Fibroblast of lung (primary cell): ENCODE data around the gene CDC5L. TPM values are rescaled to one million over a fixed set of nuclear protein-coding genes. Genes with fewer than 3 reads are reported as not detected.

Experiments
- DNase-seq, 2 donors: peaks; one replicate each; pipeline versions ENCODE4 v3.0.0 to v3.0.0-alpha.2; 2010; ENCODE audit warnings: low read depth in 2 of 2
- H2AFZ ChIP-seq: 2 replicates; pipeline ENCODE4 v1.5.1; 2012; ENCODE audit warnings: low read length, control low read depth, inconsistent platforms
- H3K27ac ChIP-seq: 2 replicates; pipeline ENCODE4 v1.5.1; 2011; ENCODE audit warnings: low read length, control low read depth; ENCODE audit not compliant: insufficient read depth
- H3K27me3 ChIP-seq: 2 replicates; pipeline ENCODE4 v1.5.1; 2011; ENCODE audit warnings: mild to moderate bottlenecking, low read length; ENCODE audit not compliant: control insufficient read depth, insufficient read depth
- H3K36me3 ChIP-seq: 2 replicates; pipeline ENCODE4 v1.5.1; 2011; ENCODE audit warnings: low read length; ENCODE audit not compliant: control insufficient read depth, insufficient read depth
- H3K4me1 ChIP-seq: 2 replicates; pipeline ENCODE4 v1.5.1; 2011; ENCODE audit warnings: low read length; ENCODE audit not compliant: control insufficient read depth, insufficient read depth; ENCODE audit errors: extremely low read depth
- H3K4me2 ChIP-seq: 2 replicates; pipeline ENCODE4 v1.5.1; 2011; ENCODE audit warnings: low read length, control low read depth; ENCODE audit not compliant: insufficient read depth; ENCODE audit errors: extremely low read depth
- H3K4me3 ChIP-seq, 4 experiments: fragments of 200-600 bp in 1 of 4; sonication (generic) in 1 of 4; replicated peaks in 1 of 4; 2 replicates each; pipeline ENCODE4 v1.5.1; 2011 to 2016; ENCODE audit warnings: low read length in 4 of 4, low read depth in 3 of 4, mild to moderate bottlenecking in 3 of 4, control low read depth in 2 of 4, inconsistent platforms in 1 of 4, mixed read lengths in 1 of 4; ENCODE audit not compliant: insufficient read depth in 1 of 4; ENCODE audit errors: control extremely low read depth in 1 of 4
- H3K79me2 ChIP-seq: 2 replicates; pipeline ENCODE4 v1.5.1; 2012; ENCODE audit warnings: mild to moderate bottlenecking, low read length, inconsistent platforms; ENCODE audit not compliant: control insufficient read depth, insufficient read depth
- H3K9ac ChIP-seq: 2 replicates; pipeline ENCODE4 v1.5.1; 2011; ENCODE audit warnings: mild to moderate bottlenecking, low read length, control low read depth; ENCODE audit not compliant: insufficient read depth
- H3K9me3 ChIP-seq: 2 replicates; pipeline ENCODE4 v1.5.1; 2012; ENCODE audit warnings: low read depth, low read length; ENCODE audit not compliant: control insufficient read depth, insufficient read depth
- H4K20me1 ChIP-seq: 2 replicates; pipeline ENCODE4 v1.5.1; 2011; ENCODE audit warnings: low read length; ENCODE audit not compliant: control insufficient read depth, insufficient read depth; ENCODE audit errors: extremely low read depth
- EZH2 ChIP-seq: IDR thresholded peaks from 2 replicates; pipeline ENCODE4 v1.5.1; 2012; ENCODE audit warnings: low read length, control low read depth, mild to moderate bottlenecking; ENCODE audit errors: missing control alignments
- polyA plus RNA-seq, 2 donors: library from polyadenylated mRNA; depleted of rRNA in 1 of 2; stranded (reverse) in 1 of 2; unstranded in 1 of 2; fragments of >200 nt; gene quantifications; 2 replicates each; pipeline ENCODE4 v1.2.1, GENCODE V29; 2011 to 2012; ENCODE audit warnings: missing spikeins in 1 of 2
- total RNA-seq: library from RNA; depleted of rRNA; stranded (reverse); fragments of >200 nt; gene quantifications from 2 replicates; pipeline ENCODE4 v1.2.1, GENCODE V29; 2014
- TF ChIP-seq, protein P1 (sequence below), 2 donors: IDR thresholded peaks in 1 of 2; conservative IDR thresholded peaks in 1 of 2; 1 replicate in 1 of 2; 2 replicates in 1 of 2; pipeline ENCODE4 v1.5.1; 2011 to 2012; ENCODE audit warnings: low read length in 2 of 2, control low read depth in 1 of 2, inconsistent platforms in 1 of 2, low read depth in 1 of 2, mild to moderate bottlenecking in 1 of 2

The CDC5L gene
- total and polyA plus RNA-seq, 2 donors (not counting 1 experiment from before 2014, with no cell fraction given), result 18.7 to 22.5 TPM

- no peak overlapping the region for H3K9ac ChIP-seq
- no peaks in the 10 kb centered on the region for H3K36me3 ChIP-seq
- H3K79me2 ChIP-seq, result no peaks in the 10 kb centered on the region
- H4K20me1 ChIP-seq, result no peaks in the 10 kb centered on the region
- H3K27ac ChIP-seq, result no peak overlapping the region
- no peaks in the 10 kb centered on the region for H3K4me1 ChIP-seq
- DNase-seq, result no peak
- no peak overlapping the region for H3K4me2 ChIP-seq
- no peak overlapping the region for H3K4me3 ChIP-seq
- no peaks in the 10 kb centered on the region for H3K9me3 ChIP-seq
- no peak for TF ChIP-seq EZH2
- TF ChIP-seq, protein P1, sequence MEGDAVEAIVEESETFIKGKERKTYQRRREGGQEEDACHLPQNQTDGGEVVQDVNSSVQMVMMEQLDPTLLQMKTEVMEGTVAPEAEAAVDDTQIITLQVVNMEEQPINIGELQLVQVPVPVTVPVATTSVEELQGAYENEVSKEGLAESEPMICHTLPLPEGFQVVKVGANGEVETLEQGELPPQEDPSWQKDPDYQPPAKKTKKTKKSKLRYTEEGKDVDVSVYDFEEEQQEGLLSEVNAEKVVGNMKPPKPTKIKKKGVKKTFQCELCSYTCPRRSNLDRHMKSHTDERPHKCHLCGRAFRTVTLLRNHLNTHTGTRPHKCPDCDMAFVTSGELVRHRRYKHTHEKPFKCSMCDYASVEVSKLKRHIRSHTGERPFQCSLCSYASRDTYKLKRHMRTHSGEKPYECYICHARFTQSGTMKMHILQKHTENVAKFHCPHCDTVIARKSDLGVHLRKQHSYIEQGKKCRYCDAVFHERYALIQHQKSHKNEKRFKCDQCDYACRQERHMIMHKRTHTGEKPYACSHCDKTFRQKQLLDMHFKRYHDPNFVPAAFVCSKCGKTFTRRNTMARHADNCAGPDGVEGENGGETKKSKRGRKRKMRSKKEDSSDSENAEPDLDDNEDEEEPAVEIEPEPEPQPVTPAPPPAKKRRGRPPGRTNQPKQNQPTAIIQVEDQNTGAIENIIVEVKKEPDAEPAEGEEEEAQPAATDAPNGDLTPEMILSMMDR (conservative IDR thresholded peaks at IDR 0.05 in 1 of 2, IDR thresholded peaks at IDR 0.05 in 1 of 2; ENCODE audit: low read depth in 1 of 2, low read length in 2 of 2), result no peak
- no peak overlapping the region for H2AFZ ChIP-seq
- H3K27me3 ChIP-seq, result peaks cover 12% of the 10 kb centered on the region
These were observed 92.6 kb downstream of the CDC5L start for GRCh38 chr6:44480097-44480541.

DNA sequence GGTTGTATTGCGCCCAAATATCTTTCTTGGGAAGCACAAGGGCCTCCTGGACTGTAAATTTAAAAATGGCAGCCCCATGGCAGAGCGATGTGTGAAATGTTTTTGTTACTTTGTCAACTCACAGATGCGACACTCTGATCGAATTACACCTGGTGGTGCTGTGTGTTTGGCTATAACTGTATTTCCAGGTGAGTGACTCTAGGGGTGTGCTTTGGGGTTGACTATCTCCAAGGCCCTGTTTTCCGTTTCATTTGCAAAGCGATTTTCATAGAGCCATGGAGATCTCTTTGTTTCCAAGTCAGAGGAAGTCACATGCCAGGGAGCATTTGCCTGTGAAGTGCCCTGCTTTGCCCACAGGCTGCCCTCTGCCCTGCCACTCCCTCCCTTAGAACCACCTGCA, 93.5 kb downstream of the CDC5L start:
- Histone ChIP-seq H3K36me3 (no peaks in the 10 kb centered on the region), H4K20me1 (no peaks in the 10 kb centered on the region), H3K79me2 (no peaks in the 10 kb centered on the region), H3K4me3 (no peak overlapping the region), H3K9ac (no peak overlapping the region), H3K4me1 (no peaks in the 10 kb centered on the region), H3K27ac (no peak overlapping the region), H2AFZ (no peak overlapping the region), H3K9me3 (no peaks in the 10 kb centered on the region), H3K27me3 (peaks cover 12% of the 10 kb centered on the region), H3K4me2 (no peak overlapping the region)
- no peak for TF ChIP-seq EZH2
- DNase-seq, result no peak

- no peaks in the 10 kb centered on the region for H3K36me3 ChIP-seq
- H3K4me3 ChIP-seq, result no peak overlapping the region
- H3K27ac ChIP-seq, result no peak overlapping the region
- no peak for TF ChIP-seq EZH2
- TF ChIP-seq, protein P1 (conservative IDR thresholded peaks at IDR 0.05 in 1 of 2, IDR thresholded peaks at IDR 0.05 in 1 of 2; ENCODE audit: low read depth in 1 of 2, low read length in 2 of 2), result no peak
- H3K9me3 ChIP-seq, result no peaks in the 10 kb centered on the region
- no peaks in the 10 kb centered on the region for H3K4me1 ChIP-seq
- H4K20me1 ChIP-seq, result no peaks in the 10 kb centered on the region
- no peak for DNase-seq
- H3K79me2 ChIP-seq, result no peaks in the 10 kb centered on the region
- no peak overlapping the region for H3K4me2 ChIP-seq
- H3K27me3 ChIP-seq, result peaks cover 12% of the 10 kb centered on the region
- H3K9ac ChIP-seq, result no peak overlapping the region
- no peak overlapping the region for H2AFZ ChIP-seq
These were observed 94.3 kb downstream of the CDC5L start for GRCh38 chr6:44481760-44482159.
